IPS DF 4.7 (cell line): ENCODE measurements around the gene RNFT2.

Experiments used
- DNase-seq: peaks from one replicate; pipeline ENCODE4 v3.0.0-alpha.2; 2013; ENCODE audit warnings: low spot score; ENCODE audit errors: extremely low read depth

The RNFT2 gene

GRCh38 chr12:116833474-116833873 is 95.4 kb downstream of the RNFT2 start:
- no peak for DNase-seq

GRCh38 chr12:116835484-116835883 is 97.4 kb downstream of the RNFT2 start:
- no peak for DNase-seq

GRCh38 chr12:116837097-116837496 is 99.0 kb downstream of the RNFT2 start:
- no peak for DNase-seq

GRCh38 chr12:116838365-116838764 is 100.2 kb downstream of the RNFT2 start:
- no peak for DNase-seq

- DNase-seq, result no peak
Observed at GRCh38 chr12:116839287-116839830, 101.2 kb downstream of the RNFT2 start.

GRCh38 chr12:116843085-116843484 is 105.0 kb downstream of the RNFT2 start:
- DNase-seq, result no peak

- DNase-seq, result no peak
Observed at GRCh38 chr12:116849216-116849615, 111.1 kb downstream of the RNFT2 start.

GRCh38 chr12:116852303-116852702 is 114.2 kb downstream of the RNFT2 start:
- DNase-seq, result no peak

- DNase-seq, result no peak
Observed at GRCh38 chr12:116853507-116853906, 115.4 kb downstream of the RNFT2 start.

GRCh38 chr12:116855744-116856470 is 117.8 kb downstream of the RNFT2 start:
- DNase-seq, result no peak

- no peak for DNase-seq
Observed at GRCh38 chr12:116856729-116857128, 118.6 kb downstream of the RNFT2 start.

GRCh38 chr12:116859079-116859478 is 121.0 kb downstream of the RNFT2 start:
- DNase-seq, result no peak

- DNase-seq, result no peak
Observed at GRCh38 chr12:116860263-116860662, 122.1 kb downstream of the RNFT2 start.

GRCh38 chr12:116861320-116861719 is 123.2 kb downstream of the RNFT2 start:
- no peak for DNase-seq

GRCh38 chr12:116862167-116862566 is 124.1 kb downstream of the RNFT2 start:
- no peak for DNase-seq

GRCh38 chr12:116863275-116863767 is 125.2 kb downstream of the RNFT2 start:
- peak; percentile 68 for DNase-seq

- DNase-seq, result no peak
Observed at GRCh38 chr12:116864371-116865160, 126.5 kb downstream of the RNFT2 start.

- DNase-seq, result no peak
Observed at GRCh38 chr12:116867523-116867922, 129.4 kb downstream of the RNFT2 start.

GRCh38 chr12:116870306-116870705 is 132.2 kb downstream of the RNFT2 start:
- DNase-seq, result no peak

GRCh38 chr12:116874324-116874995 is 136.3 kb downstream of the RNFT2 start:
- no peak for DNase-seq

GRCh38 chr12:116876151-116876869 is 138.2 kb downstream of the RNFT2 start:
- DNase-seq, result no peak
